K562 (cell line): ENCODE data around the gene HNF4A. TPM values are rescaled to one million over a fixed set of nuclear protein-coding genes. Genes with fewer than 3 reads are reported as not detected.

ENCODE experiments used
- ATAC-seq: fragments of 200-7000 bp; cut with Tn5 transposase; 3 replicates; pipeline ENCODE4 v1.9.1; 2020; ENCODE audit warnings: moderate library complexity
- BruUV-seq: library from RNA; stranded (reverse); fragments of 400-500 nt; replicated peaks from 2 replicates; lab custom pipeline; 2021; lab: Mats Ljungman, UMichigan
- CTCF ChIA-PET: fragments of 300-600 bp; formaldehyde crosslinking; extraction: SDS; loops from one replicate; lab custom pipeline; 2021; ENCODE audit warnings: low intra/inter-chr PET ratio; lab: Yijun Ruan, JAX
- POLR2A ChIA-PET: fragments of 300-600, 350-650 bp; sonication (Branson Sonifier 250); formaldehyde crosslinking; extraction: SDS; loops from one replicate; lab custom pipeline; 2021; ENCODE audit warnings: antibody characterized with exemption, inconsistent platforms; lab: Yijun Ruan, JAX
- DNase-seq, 4 experiments: peaks; one replicate each; pipeline versions ENCODE4 v3.0.0 to v3.0.0-alpha.2; 2011 to 2018; ENCODE audit warnings: low spot score in 3 of 4, mixed read lengths in 3 of 4; ENCODE audit errors: extremely low read depth in 1 of 4
- FAIRE-seq: peaks from 2 replicates; lab custom pipeline; 2011; peaks lifted over from hg19 to GRCh38; lab: Jason Lieb, UNC
- H2AFZ ChIP-seq: 2 replicates; pipeline ENCODE4 v1.6.0; 2011; ENCODE audit warnings: low read depth, low read length, control low read depth, inconsistent platforms
- H3K27ac ChIP-seq: fragments of 200-600 bp; 3 replicates; pipeline ENCODE4 v1.8.0; 2011; ENCODE audit warnings: low read depth, mild to moderate bottlenecking, control low read depth, inconsistent platforms, low read length, moderate library complexity, mixed read lengths; ENCODE audit errors: extremely low read depth
- H3K27me3 ChIP-seq, 2 experiments: fragments of 300-600 bp in 1 of 2; 2 replicates in 1 of 2; 3 replicates in 1 of 2; pipeline versions ENCODE4 v1.6.0 to v1.8.0; 2011; ENCODE audit warnings: inconsistent platforms in 2 of 2, low read length in 2 of 2, mild to moderate bottlenecking in 1 of 2, mixed read lengths in 1 of 2, moderate library complexity in 1 of 2; ENCODE audit not compliant: control insufficient read depth in 2 of 2, insufficient read depth in 2 of 2
- H3K36me3 ChIP-seq: fragments of 300-600 bp; 3 replicates; pipeline ENCODE4 v1.8.0; 2011; ENCODE audit warnings: mild to moderate bottlenecking, low read length, inconsistent platforms; ENCODE audit not compliant: control insufficient read depth, insufficient read depth
- H3K4me1 ChIP-seq, 2 experiments: fragments of 200-600 bp in 1 of 2; replicated peaks in 1 of 2; 2 replicates in 1 of 2; 3 replicates in 1 of 2; pipeline versions ENCODE4 v1.5.1 to v1.8.0; 2011; ENCODE audit warnings: inconsistent platforms in 2 of 2, low read length in 2 of 2, mild to moderate bottlenecking in 1 of 2, mixed read lengths in 1 of 2, moderate library complexity in 1 of 2; ENCODE audit not compliant: control insufficient read depth in 2 of 2, insufficient read depth in 2 of 2
- H3K4me2 ChIP-seq: 2 replicates; pipeline ENCODE4 v1.6.1; 2011; ENCODE audit warnings: low read length, control low read depth, inconsistent platforms, mixed read lengths; ENCODE audit not compliant: insufficient read depth
- H3K4me3 ChIP-seq: fragments of 200-600 bp; sonication (generic), shearing (Covaris generic); 2 replicates; pipeline ENCODE4 v1.5.1; 2016; ENCODE audit warnings: control low read depth, inconsistent platforms
- H3K79me2 ChIP-seq: fragments of 200-600 bp; 3 replicates; pipeline ENCODE4 v1.8.0; 2011; ENCODE audit warnings: low read length, inconsistent platforms; ENCODE audit not compliant: control insufficient read depth, insufficient read depth
- H3K9ac ChIP-seq, 2 experiments: 2 replicates each; pipeline versions ENCODE4 v1.6.0 to v1.6.1; 2011; ENCODE audit warnings: low read depth in 2 of 2, low read length in 2 of 2, control low read depth in 1 of 2, inconsistent platforms in 1 of 2, mild to moderate bottlenecking in 1 of 2, mixed read lengths in 1 of 2; ENCODE audit not compliant: insufficient read depth in 1 of 2
- H3K9me1 ChIP-seq: one replicate; pipeline ENCODE4 v1.6.0; 2011; ENCODE audit warnings: inconsistent platforms, mild to moderate bottlenecking, low read length, moderate library complexity; ENCODE audit not compliant: control insufficient read depth, insufficient read depth
- H3K9me3 ChIP-seq: replicated peaks from 2 replicates; pipeline ENCODE4 v1.5.1; 2011; ENCODE audit warnings: low read depth, low read length, inconsistent platforms; ENCODE audit not compliant: control insufficient read depth, insufficient read depth
- H4K20me1 ChIP-seq: replicated peaks from 2 replicates; pipeline ENCODE4 v1.6.1; 2011; ENCODE audit warnings: low read length, inconsistent platforms, mixed read lengths; ENCODE audit not compliant: control insufficient read depth, insufficient read depth
- GATA2 ChIP-seq: sonication (generic); formaldehyde crosslinking; IDR thresholded peaks from 2 replicates; pipeline ENCODE4 v1.4.0; 2020; ENCODE audit warnings: mild to moderate bottlenecking, missing genetic modification reagents
- IRF2 ChIP-seq: sonication (generic); formaldehyde crosslinking; IDR thresholded peaks from 2 replicates; pipeline ENCODE4 v1.8.1; 2022; ENCODE audit warnings: mild to moderate bottlenecking, missing genetic modification reagents
- JUNB ChIP-seq: fragments of 450-650 bp; formaldehyde crosslinking; conservative IDR thresholded peaks from 2 replicates; pipeline ENCODE4 v1.4.0; 2020; ENCODE audit warnings: mild to moderate bottlenecking
- KDM2B ChIP-seq: fragments of 250-450 bp; sonication (Bioruptor Pico); IDR thresholded peaks from 2 replicates; pipeline ENCODE4 v1.8.0; 2021; ENCODE audit warnings: mild to moderate bottlenecking, moderate library complexity
- KLF1 ChIP-seq: fragments of 450-650 bp; IDR thresholded peaks from 2 replicates; pipeline ENCODE4 v1.6.1; 2016; ENCODE audit warnings: missing genetic modification characterization, missing compliant biosample characterization
- RBBP5 ChIP-seq: fragments of 200-600 bp; sonication (generic); IDR thresholded peaks from 2 replicates; pipeline ENCODE4 v1.6.1; 2012; ENCODE audit warnings: borderline replicate concordance, mild to moderate bottlenecking, low read length, control low read depth, inconsistent platforms; ENCODE audit not compliant: insufficient read depth, poor library complexity, severe bottlenecking
- RBFOX2 ChIP-seq: fragments of 200-400 bp; formaldehyde crosslinking; IDR thresholded peaks from 2 replicates; pipeline ENCODE4 v1.6.1; 2017; ENCODE audit warnings: low read depth, mild to moderate bottlenecking, low read length, moderate library complexity
- SIN3B ChIP-seq: fragments of 450-650 bp; IDR thresholded peaks from 2 replicates; pipeline ENCODE4 v1.6.1; 2017; ENCODE audit warnings: low read depth, mild to moderate bottlenecking, moderate library complexity
- SREBF1 ChIP-seq: fragments of 150-350 bp; IDR thresholded peaks from 2 replicates; pipeline ENCODE4 v1.6.1; 2014; ENCODE audit warnings: antibody characterized with exemption, low read depth, low read length, borderline replicate concordance
- STAG1 ChIP-seq: sonication (generic); formaldehyde crosslinking; IDR thresholded peaks from 2 replicates; pipeline ENCODE4 v1.5.0; 2020; ENCODE audit warnings: missing genetic modification reagents, borderline replicate concordance
- TAF15 ChIP-seq: fragments of 200-400 bp; formaldehyde crosslinking; IDR thresholded peaks from 2 replicates; pipeline ENCODE4 v1.6.1; 2017; ENCODE audit warnings: mild to moderate bottlenecking, low read depth, low read length, moderate library complexity
- TSC22D4 ChIP-seq: fragments of 450-650 bp; IDR thresholded peaks from 2 replicates; pipeline ENCODE4 v1.6.1; 2016; ENCODE audit warnings: missing genetic modification characterization, missing biosample characterization, control low read depth
- ZBED1 ChIP-seq: IDR thresholded peaks from 2 replicates; pipeline ENCODE4 v1.6.1; 2014
- ZNF707 ChIP-seq: fragments of 250-450 bp; sonication (Bioruptor Pico); conservative IDR thresholded peaks from 2 replicates; pipeline ENCODE4 v1.8.0; 2022; ENCODE audit warnings: inconsistent platforms, mild to moderate bottlenecking, moderate library complexity
- WGBS: fragments of 100-300 bp; shearing (Covaris generic); methylation state at CpG from one replicate; pipeline ENCODE4 v1.1.6; 2016; ENCODE audit warnings: low coverage, mixed read lengths; ENCODE audit not compliant: insufficient coverage; ENCODE audit errors: missing lambda C conversion rate; 5-methylcytosine and 5-hydroxymethylcytosine counted together
- in situ Hi-C: fragments of 300-500 bp; cut with MboI; formaldehyde crosslinking; loops from 4 replicates; pipeline ENCODE4 v1.15.0; 2018; ENCODE audit warnings: inconsistent platforms, mixed read lengths
- intact Hi-C: fragments of 100-400 bp; cut with micrococcal nuclease; formaldehyde crosslinking; loops from 2 replicates; pipeline ENCODE4 v1.14.2; 2022
- polyA plus RNA-seq, 8 experiments: library from polyadenylated mRNA; depleted of rRNA in 4 of 8; stranded (reverse) in 5 of 8; unstranded in 3 of 8; fragments of >200 nt; fragmentation: Nextera tagmentation in 2 of 8; fragmentation: Illumina TruSeq in 1 of 8; extraction: Ambion mirVana in 2 of 8; extraction: Trizol in 1 of 8; gene quantifications; 2 replicates each; pipeline versions ENCODE4 v1.2.1 to v1.2.3, GENCODE V29; 2011 to 2014; ENCODE audit warnings: inconsistent platforms in 1 of 8, missing spikeins in 1 of 8
- total RNA-seq, 7 experiments: library from RNA; depleted of rRNA in 6 of 7; stranded (reverse); fragments of >200 nt in 6 of 7; fragmentation: Illumina TruSeq in 2 of 7; extraction: Trizol in 2 of 7; gene quantifications; 2 replicates each; pipeline versions ENCODE4 v1.2.1 to v1.2.3, GENCODE V29; 2011 to 2021; ENCODE audit warnings: low replicate concordance in 1 of 7
- TF ChIP-seq, protein P1 (sequence below): fragments of 250-450 bp; sonication (Bioruptor Pico); IDR thresholded peaks from 2 replicates; pipeline ENCODE4 v1.6.1; 2021; ENCODE audit warnings: mild to moderate bottlenecking
- TF ChIP-seq, protein P2 (sequence below): fragments of 450-650 bp; formaldehyde crosslinking; IDR thresholded peaks from 2 replicates; pipeline ENCODE4 v1.4.0; 2020; ENCODE audit warnings: mild to moderate bottlenecking

The HNF4A gene
- total and polyA plus RNA-seq, 9 of the 15 experiments (the other 6 are each of a cell fraction or from before 2014, with no cell fraction given): 0.03 to 0.27 (median 0.08) TPM; not detected in 5

DNA sequence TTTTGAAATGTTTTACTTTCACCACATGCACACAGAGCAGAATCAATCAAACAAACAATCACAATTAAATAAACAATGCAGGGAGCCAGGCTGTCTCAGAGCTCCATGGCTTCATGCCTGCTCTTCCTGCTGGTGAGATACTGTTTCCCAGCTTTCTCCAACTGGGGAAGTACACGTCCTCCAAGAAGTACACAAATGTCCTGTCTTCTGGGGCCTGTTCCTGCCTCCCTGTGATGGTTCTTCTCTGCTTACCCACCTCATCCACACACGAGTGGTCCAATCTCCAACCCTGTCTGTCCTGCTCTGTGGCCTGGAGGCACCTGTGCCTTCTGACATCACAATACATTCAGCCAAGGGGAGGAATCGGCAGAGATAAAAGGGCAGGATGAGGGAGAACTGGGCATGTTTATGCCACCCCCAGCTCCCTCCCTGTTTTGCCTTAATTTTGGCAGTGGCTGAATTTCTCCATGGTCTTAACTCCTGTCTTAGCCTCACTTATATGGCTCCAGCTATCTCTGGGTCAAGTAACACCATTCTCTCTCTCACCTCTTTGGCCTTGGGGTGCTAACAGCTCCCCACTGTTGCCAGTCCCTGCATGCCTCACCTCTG is 94.9 kb downstream of the HNF4A start:
- H2AFZ ChIP-seq: no peak overlapping the region
- peaks cover 8 to 38% of the 10 kb centered on the region in 2 experiments; a peak in 4 of 5 replicates for H3K27me3 ChIP-seq
- H4K20me1 ChIP-seq: no peaks in the 10 kb centered on the region; the same call in none of the 2 replicates
- ATAC-seq (no peak), FAIRE-seq (no peak), DNase-seq (no peak)
- CTCF ChIA-PET: interaction anchor here (0.6 kb wide), 1 partner anchor 236 kb away, joined by 3 read pairs; no protein-coding TSS in a partner anchor
- H3K9ac ChIP-seq: no peak overlapping the region
- H3K27ac ChIP-seq: no peak overlapping the region
- H3K4me2 ChIP-seq: no peak overlapping the region
- no peaks in the 10 kb centered on the region for H3K9me3 ChIP-seq
- WGBS: 0% methylated on average over 3 of the region's 3 CpGs
- H3K36me3 ChIP-seq: no peaks in the 10 kb centered on the region
- POLR2A ChIA-PET: interaction anchor here (0.8 to 1.1 kb wide), 2 partner anchors 10 to 42 kb away, joined by 3 read pairs; no protein-coding TSS in a partner anchor
- H3K9me1 ChIP-seq: no peaks in the 10 kb centered on the region
- BruUV-seq: no TSS peak
- intact Hi-C loops (no loop called here), in situ Hi-C loops (no loop called here)
- no peak overlapping the region for H3K4me3 ChIP-seq
- no peaks in the 10 kb centered on the region for H3K79me2 ChIP-seq
- peaks cover 0 to 4% of the 10 kb centered on the region in 2 experiments; a peak in 1 of 5 replicates for H3K4me1 ChIP-seq
- TF ChIP-seq ZNF707 (CRISPR knock-in tag) (no peak), RBFOX2 (no peak), SIN3B (no peak), KDM2B (CRISPR knock-in tag) (no peak), KLF1 (no peak), IRF2 (CRISPR knock-in tag) (no peak), ZBED1 (no peak), JUNB (CRISPR knock-in tag) (no peak), SREBF1 (no peak), GATA2 (CRISPR knock-in tag) (no peak), STAG1 (CRISPR knock-in tag) (no peak), TSC22D4 (no peak), RBBP5 (no peak), TAF15 (no peak)
- TF ChIP-seq, protein P1, sequence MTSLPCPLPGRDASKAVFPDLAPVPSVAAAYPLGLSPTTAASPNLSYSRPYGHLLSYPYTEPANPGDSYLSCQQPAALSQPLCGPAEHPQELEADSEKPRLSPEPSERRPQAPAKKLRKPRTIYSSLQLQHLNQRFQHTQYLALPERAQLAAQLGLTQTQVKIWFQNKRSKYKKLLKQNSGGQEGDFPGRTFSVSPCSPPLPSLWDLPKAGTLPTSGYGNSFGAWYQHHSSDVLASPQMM (CRISPR knock-in tag): no peak
- TF ChIP-seq, protein P2, sequence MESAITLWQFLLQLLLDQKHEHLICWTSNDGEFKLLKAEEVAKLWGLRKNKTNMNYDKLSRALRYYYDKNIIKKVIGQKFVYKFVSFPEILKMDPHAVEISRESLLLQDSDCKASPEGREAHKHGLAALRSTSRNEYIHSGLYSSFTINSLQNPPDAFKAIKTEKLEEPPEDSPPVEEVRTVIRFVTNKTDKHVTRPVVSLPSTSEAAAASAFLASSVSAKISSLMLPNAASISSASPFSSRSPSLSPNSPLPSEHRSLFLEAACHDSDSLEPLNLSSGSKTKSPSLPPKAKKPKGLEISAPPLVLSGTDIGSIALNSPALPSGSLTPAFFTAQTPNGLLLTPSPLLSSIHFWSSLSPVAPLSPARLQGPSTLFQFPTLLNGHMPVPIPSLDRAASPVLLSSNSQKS: no peak
